Measurements from ENCODE around the gene PTPRD.

PTPRD gene

DNA sequence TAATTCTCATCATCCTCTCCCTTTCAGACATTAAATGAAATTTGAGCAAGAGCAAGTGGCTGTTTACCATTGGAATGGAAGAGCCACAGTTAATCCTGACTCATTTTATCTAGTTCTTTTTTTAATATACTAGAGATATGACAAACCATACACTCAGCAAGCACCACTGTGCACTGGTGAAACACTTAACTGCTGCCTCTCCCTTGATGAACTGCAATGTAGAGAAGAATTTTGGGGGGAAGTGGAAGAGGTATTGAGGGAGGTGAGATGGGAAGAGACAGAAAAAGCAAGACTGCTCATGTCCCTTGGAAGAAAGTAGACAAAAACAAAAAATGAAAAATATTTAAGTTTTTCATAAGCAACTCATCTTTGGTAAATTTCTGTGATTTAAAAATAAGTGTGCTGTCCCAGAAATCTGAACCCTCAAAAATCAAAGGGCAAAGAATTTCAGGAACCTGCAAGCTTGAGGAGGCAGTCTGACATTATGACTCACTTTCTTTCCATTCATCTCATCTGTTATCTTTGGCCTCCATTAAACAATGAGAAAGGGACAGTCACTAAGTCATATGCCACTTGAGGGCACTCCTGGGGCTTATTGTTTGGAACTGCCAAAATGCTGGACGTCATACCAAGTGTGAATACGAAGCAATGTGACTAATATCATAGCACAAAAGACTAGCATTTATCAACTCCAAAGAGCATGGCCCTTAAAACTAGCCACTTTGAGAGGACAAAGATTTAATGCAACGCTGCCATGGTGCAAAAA, 2246.5 kb downstream of the PTPRD start:
- no peaks in the 10 kb centered on the region for H3K9me2 ChIP-seq (replicated peaks; ENCODE audit: insufficient read depth, low read length)
- H3F3A ChIP-seq (ENCODE audit: insufficient read depth) = no peaks in the 10 kb centered on the region
- H3K9ac ChIP-seq (ENCODE audit: low read length) = no peak overlapping the region
- TF ChIP-seq CTCF (IDR thresholded peaks at IDR 0.05; ENCODE audit: insufficient read depth, low read length, poor library complexity, severe bottlenecking) (no peak), EZH2phosphoT487 (conservative IDR thresholded peaks at IDR 0.05; ENCODE audit: low read length) (no peak)
- no peaks in the 10 kb centered on the region for H4K20me1 ChIP-seq (ENCODE audit: low read depth, low read length)
- no peak overlapping the region for H3K27ac ChIP-seq (ENCODE audit: low read depth, low read length)
- H3K4me2 ChIP-seq (ENCODE audit: low read depth, low read length, poor library complexity, severe bottlenecking) = no peak overlapping the region
- no peaks in the 10 kb centered on the region for H3K79me2 ChIP-seq (ENCODE audit: insufficient read depth, low read length)
- H3K27me3 ChIP-seq (ENCODE audit: low read length) = no peaks in the 10 kb centered on the region
- no peaks in the 10 kb centered on the region for H3K36me3 ChIP-seq (ENCODE audit: low read length)
- no peaks in the 10 kb centered on the region for H3K9me3 ChIP-seq (ENCODE audit: insufficient read depth, low read length)
- no peak overlapping the region for H3K4me3 ChIP-seq (ENCODE audit: insufficient read depth, low read length, poor library complexity, severe bottlenecking)
- H2AFZ ChIP-seq (ENCODE audit: low read depth, low read length, severe bottlenecking) = no peak overlapping the region

DNA sequence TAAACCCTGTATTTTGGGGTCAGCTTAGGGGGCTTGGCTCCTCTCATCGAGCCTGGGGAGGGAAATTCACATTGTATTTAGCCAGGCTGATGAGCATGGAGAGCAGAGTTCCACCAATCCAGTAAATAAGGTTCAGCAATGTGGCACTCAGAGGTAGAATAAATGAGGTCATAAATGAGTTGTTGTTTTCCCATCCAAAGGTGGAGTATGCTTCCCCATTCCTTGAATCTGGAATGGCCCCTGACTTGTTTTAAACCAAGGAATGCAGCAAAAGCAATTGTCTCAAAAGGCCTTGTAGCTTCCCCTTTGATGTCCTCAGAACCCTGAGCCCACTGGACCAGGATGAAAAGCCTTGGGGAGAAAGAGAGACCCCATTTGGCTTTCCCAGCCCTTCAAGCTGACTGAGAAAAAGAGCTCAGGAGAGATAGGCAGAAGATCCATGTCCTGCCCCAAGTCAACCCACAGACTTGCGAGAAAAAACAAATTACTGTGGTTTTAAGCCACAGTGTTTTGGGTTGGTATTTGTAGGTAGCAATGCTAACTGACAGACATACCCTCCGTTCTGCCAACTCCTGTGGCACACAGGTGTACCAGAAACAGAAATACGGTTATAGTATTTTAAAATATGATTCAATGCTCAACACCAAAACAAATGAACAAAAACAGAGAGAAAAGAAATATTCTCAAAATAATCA, 2247.2 kb downstream of the PTPRD start:
- no peaks in the 10 kb centered on the region for H3K36me3 ChIP-seq (ENCODE audit: low read length)
- no peak overlapping the region for H3K4me2 ChIP-seq (ENCODE audit: low read depth, low read length, poor library complexity, severe bottlenecking)
- no peaks in the 10 kb centered on the region for H4K20me1 ChIP-seq (ENCODE audit: low read depth, low read length)
- H3K9me3 ChIP-seq (ENCODE audit: insufficient read depth, low read length) = no peaks in the 10 kb centered on the region
- no peak overlapping the region for H3K9ac ChIP-seq (ENCODE audit: low read length)
- H3K4me3 ChIP-seq (ENCODE audit: insufficient read depth, low read length, poor library complexity, severe bottlenecking) = no peak overlapping the region
- H3K27ac ChIP-seq (ENCODE audit: low read depth, low read length) = no peak overlapping the region
- H3K9me2 ChIP-seq (replicated peaks; ENCODE audit: insufficient read depth, low read length) = no peaks in the 10 kb centered on the region
- H3K79me2 ChIP-seq (ENCODE audit: insufficient read depth, low read length) = no peaks in the 10 kb centered on the region
- H3K27me3 ChIP-seq (ENCODE audit: low read length) = no peaks in the 10 kb centered on the region
- H2AFZ ChIP-seq (ENCODE audit: low read depth, low read length, severe bottlenecking) = no peak overlapping the region
- TF ChIP-seq EZH2phosphoT487 (conservative IDR thresholded peaks at IDR 0.05; ENCODE audit: low read length) (no peak), CTCF (IDR thresholded peaks at IDR 0.05; ENCODE audit: insufficient read depth, low read length, poor library complexity, severe bottlenecking) (no peak)
- no peaks in the 10 kb centered on the region for H3F3A ChIP-seq (ENCODE audit: insufficient read depth)

DNA sequence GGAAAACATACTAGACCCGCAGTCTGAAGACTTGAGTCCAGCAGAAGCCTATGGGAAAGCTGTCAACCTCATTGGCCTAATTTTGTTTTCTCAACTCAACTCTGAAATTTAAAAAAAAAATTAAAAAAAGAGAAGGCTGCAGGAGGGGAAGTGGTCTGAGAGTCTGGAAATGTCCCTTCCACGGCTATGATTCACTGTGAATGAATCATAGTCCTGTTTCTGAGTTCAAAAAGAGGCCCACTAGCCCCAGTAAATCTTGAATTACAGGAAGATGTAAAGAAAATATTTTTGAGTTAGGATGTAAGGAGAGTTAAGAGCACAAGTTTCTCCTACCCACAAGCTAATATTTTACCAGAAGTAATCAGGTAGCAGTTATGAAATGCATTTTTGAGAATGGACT, 2247.8 kb downstream of the PTPRD start:
- Histone ChIP-seq H3K36me3 (ENCODE audit: low read length) (no peaks in the 10 kb centered on the region), H4K20me1 (ENCODE audit: low read depth, low read length) (no peaks in the 10 kb centered on the region), H3K9me3 (ENCODE audit: insufficient read depth, low read length) (no peaks in the 10 kb centered on the region), H3K4me2 (ENCODE audit: low read depth, low read length, poor library complexity, severe bottlenecking) (no peak overlapping the region), H3K9me2 (replicated peaks; ENCODE audit: insufficient read depth, low read length) (no peaks in the 10 kb centered on the region), H3K27me3 (ENCODE audit: low read length) (no peaks in the 10 kb centered on the region), H3K27ac (ENCODE audit: low read depth, low read length) (no peak overlapping the region), H3K79me2 (ENCODE audit: insufficient read depth, low read length) (no peaks in the 10 kb centered on the region), H2AFZ (ENCODE audit: low read depth, low read length, severe bottlenecking) (no peak overlapping the region), H3K4me3 (ENCODE audit: insufficient read depth, low read length, poor library complexity, severe bottlenecking) (no peak overlapping the region), H3F3A (ENCODE audit: insufficient read depth) (no peaks in the 10 kb centered on the region), H3K9ac (ENCODE audit: low read length) (no peak overlapping the region)
- no peak for TF ChIP-seq EZH2phosphoT487 (conservative IDR thresholded peaks at IDR 0.05; ENCODE audit: low read length)
- TF ChIP-seq CTCF (IDR thresholded peaks at IDR 0.05; ENCODE audit: insufficient read depth, low read length, poor library complexity, severe bottlenecking) = no peak
